ENCODE measurements around the gene GRIK5.
"Not testable (repeated sequence)": the region's sequence is repeated elsewhere in the genome, so short reads cannot be mapped to it uniquely, and the experiment has no call there.

Gene GRIK5

DNA sequence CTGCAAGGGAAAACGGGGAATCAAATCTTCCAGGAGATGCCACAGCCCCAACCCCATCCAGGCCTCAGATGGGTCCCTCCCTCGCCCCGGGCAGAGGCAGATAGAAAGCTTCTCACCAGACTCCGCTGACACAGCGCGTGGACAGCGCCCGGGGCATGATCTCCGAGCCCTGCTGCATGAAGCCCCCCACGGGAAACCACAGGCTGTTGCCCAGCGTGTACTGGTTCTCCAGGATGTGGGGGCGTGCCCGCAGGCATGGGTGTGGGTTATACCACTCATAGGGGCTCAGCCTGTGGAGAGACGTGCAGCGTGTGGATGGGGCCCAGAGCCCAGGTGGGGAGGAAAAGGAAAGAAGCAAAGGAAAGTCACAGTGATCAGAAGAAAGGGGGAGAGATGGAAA lies 48.8 kb downstream of the GRIK5 start:
- Histone ChIP-seq H3K27ac (no peak overlapping the region), H3K4me3 (ENCODE audit: low read depth, low read length) (no peak overlapping the region), H3K36me3 (peaks cover 24% of the 10 kb centered on the region), H3K9me3 (ENCODE audit: severe bottlenecking) (peaks cover 11% of the 10 kb centered on the region), H3K27me3 (ENCODE audit: insufficient read depth, low read depth, severe bottlenecking) (no peaks in the 10 kb centered on the region)
- DNase-seq, result no peak
- TF ChIP-seq, protein P1, sequence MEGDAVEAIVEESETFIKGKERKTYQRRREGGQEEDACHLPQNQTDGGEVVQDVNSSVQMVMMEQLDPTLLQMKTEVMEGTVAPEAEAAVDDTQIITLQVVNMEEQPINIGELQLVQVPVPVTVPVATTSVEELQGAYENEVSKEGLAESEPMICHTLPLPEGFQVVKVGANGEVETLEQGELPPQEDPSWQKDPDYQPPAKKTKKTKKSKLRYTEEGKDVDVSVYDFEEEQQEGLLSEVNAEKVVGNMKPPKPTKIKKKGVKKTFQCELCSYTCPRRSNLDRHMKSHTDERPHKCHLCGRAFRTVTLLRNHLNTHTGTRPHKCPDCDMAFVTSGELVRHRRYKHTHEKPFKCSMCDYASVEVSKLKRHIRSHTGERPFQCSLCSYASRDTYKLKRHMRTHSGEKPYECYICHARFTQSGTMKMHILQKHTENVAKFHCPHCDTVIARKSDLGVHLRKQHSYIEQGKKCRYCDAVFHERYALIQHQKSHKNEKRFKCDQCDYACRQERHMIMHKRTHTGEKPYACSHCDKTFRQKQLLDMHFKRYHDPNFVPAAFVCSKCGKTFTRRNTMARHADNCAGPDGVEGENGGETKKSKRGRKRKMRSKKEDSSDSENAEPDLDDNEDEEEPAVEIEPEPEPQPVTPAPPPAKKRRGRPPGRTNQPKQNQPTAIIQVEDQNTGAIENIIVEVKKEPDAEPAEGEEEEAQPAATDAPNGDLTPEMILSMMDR (IDR thresholded peaks at IDR 0.05; ENCODE audit: low read depth, low read length), result no peak

DNA sequence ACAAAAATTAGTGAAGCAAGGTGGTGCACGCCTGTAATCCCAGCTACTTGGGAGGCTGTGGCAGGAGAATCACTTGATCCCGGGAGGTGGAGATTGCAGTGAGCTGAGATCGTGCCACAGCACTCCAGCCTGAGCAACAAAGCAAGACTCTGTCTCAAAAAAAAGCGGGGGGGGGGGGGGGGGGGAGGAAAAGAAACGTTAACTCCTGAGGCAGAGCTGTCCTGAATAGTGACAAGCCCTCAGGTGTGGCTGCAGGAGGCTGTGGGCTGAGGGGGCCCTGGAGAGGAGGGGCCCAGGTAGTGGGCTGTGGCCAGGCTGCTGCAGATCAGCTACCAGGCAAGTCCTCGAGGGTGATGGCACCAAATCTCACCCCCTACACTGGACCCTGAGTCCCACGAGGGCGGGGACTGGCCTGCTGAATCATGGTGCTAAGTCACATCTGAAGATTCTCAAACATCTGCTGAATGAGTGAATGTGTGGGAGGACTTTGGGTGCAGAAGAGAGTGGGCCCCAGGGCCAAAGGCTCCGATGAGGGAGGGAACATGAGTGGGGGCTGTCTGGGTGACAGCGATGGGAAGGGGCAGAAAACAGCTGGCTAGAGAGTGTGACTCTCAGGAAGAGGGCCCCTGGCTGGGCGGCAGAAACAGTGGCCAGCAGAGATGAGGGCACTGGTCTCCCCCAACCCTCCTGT lies 51.4 kb downstream of the GRIK5 start:
- no peak for DNase-seq
- H3K36me3 ChIP-seq, result peaks cover 21% of the 10 kb centered on the region
- no peak overlapping the region for H3K4me3 ChIP-seq (ENCODE audit: low read depth, low read length)
- H3K27ac ChIP-seq, result no peak overlapping the region
- H3K9me3 ChIP-seq (ENCODE audit: severe bottlenecking), result peaks cover 11% of the 10 kb centered on the region
- TF ChIP-seq, protein P1 (IDR thresholded peaks at IDR 0.05; ENCODE audit: low read depth, low read length), result no peak
- no peaks in the 10 kb centered on the region for H3K27me3 ChIP-seq (ENCODE audit: insufficient read depth, low read depth, severe bottlenecking)

DNA sequence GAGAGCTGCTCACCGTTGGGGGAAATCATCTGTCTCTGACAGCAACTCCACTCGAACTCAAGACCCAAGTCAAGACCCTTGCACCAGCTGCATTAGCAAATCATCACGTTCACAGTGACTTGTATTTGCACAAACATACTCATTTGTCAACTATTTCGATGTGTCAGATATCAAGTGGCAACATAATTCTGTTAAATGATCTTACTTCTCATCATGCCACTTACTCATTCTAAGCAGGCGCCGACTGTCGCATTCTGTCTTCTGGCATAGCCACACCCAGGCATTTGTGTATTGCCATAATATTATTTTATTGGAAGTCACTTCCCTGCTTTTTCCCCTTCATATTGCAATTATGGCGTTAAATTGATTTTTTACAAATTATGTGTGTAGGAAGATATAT lies 53.0 kb downstream of the GRIK5 start:
- TF ChIP-seq, protein P1 (IDR thresholded peaks at IDR 0.05; ENCODE audit: low read depth, low read length), result no peak

DNA sequence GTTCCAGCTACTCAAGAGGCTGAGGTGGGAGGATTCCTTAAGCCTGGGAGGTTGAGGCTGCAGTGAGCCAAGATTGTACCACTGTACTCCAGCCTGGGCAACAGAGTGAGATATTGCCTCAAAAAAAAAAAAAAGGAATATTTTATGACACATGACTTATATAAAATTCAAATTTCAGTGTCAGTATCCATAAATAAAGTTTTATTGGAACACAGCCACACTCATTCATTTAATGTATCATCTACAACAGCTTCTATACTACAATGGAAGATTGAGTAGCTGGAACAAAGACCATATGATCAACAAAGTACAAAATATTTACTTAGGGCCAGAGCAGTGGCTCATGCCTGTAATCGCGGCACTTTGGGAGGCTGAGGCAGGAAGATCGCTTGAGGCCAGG lies 57.3 kb downstream of the GRIK5 start:
- H3K27me3 ChIP-seq (ENCODE audit: insufficient read depth, low read depth, severe bottlenecking); H3K4me3 ChIP-seq (ENCODE audit: low read depth, low read length); H3K9me3 ChIP-seq (ENCODE audit: severe bottlenecking); H3K27ac ChIP-seq; DNase-seq; H3K36me3 ChIP-seq: not testable (repeated sequence)

More for the DNA sequence above, 53.0 kb downstream of the GRIK5 start:
- Histone ChIP-seq H3K4me3 (ENCODE audit: low read depth, low read length) (no peak overlapping the region), H3K9me3 (ENCODE audit: severe bottlenecking) (peaks cover 11% of the 10 kb centered on the region), H3K36me3 (peaks cover 21% of the 10 kb centered on the region), H3K27me3 (ENCODE audit: insufficient read depth, low read depth, severe bottlenecking) (no peaks in the 10 kb centered on the region), H3K27ac (no peak overlapping the region)
- DNase-seq, result no peak

DNA sequence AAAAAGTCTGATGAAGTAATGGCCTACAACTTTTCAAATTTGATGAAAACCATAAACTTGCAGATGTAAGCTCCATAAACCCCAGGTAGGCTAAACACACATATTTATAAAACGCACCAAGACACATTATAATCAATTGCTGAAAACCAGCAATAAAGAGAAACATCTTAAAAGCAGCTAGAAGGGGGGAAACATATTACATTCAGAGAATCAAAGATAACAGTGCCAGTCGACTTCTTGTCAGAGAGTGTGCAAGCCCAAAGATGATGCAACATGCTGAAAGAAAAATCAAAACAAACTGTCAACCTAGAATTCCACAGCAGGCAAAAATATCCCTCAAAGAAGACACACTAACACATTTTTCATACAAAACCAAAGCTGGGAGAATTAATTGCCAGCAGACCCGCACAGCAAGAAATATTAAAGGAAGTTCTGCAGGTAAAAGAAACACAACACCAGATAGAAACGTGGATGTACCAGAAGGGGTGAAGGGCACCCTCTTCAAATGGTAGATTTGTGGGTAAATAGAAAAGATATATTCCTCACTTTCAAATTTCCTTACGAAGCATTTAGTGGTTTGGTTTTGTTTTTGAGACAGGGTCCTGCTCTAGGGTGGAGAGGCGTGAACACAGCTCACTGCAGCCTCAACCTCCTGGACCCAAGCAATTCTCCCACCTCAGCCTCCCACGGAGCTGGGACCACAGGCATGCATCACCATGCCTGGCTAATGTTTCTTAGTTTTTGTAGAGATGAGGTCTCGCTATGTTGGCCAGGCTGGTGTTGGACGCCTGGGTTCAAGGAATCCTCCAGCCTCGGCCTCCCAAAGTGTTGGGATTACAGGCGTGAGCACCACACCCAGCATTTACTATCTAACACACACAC lies 59.5 kb downstream of the GRIK5 start:
- Histone ChIP-seq H3K4me3 (ENCODE audit: low read depth, low read length) (no peak overlapping the region), H3K27me3 (ENCODE audit: insufficient read depth, low read depth, severe bottlenecking) (no peaks in the 10 kb centered on the region), H3K27ac (no peak overlapping the region), H3K9me3 (ENCODE audit: severe bottlenecking) (no peaks in the 10 kb centered on the region), H3K36me3 (no peaks in the 10 kb centered on the region; the same call in 1 of the 2 replicates)
- no peak for DNase-seq
- TF ChIP-seq, protein P1 (IDR thresholded peaks at IDR 0.05; ENCODE audit: low read depth, low read length), result no peak

DNA sequence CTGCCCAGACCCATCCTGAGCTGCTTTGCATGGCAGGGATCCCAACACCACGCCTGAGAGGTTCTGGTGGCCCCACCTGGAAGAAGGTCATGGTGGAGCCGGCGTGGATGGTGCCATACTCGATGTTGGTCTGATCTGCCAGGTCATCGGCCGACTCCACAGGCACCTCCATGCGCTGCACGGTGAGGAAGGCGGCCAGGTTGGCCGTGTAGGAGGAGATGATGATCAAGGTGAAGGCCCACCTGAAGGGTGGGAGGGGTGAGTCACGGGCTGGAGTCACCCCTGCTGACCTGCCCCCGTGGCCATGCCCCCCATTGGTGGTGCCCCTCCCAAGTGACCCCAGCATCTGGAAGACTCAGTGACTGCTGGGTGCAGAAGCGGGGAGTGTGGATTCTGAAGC lies 63.4 kb downstream of the GRIK5 start:
- Histone ChIP-seq H3K36me3 (peaks cover 16% of the 10 kb centered on the region), H3K27me3 (ENCODE audit: insufficient read depth, low read depth, severe bottlenecking) (no peaks in the 10 kb centered on the region), H3K9me3 (ENCODE audit: severe bottlenecking) (no peaks in the 10 kb centered on the region), H3K4me3 (ENCODE audit: low read depth, low read length) (no peak overlapping the region), H3K27ac (no peak overlapping the region)
- DNase-seq, result no peak
- TF ChIP-seq, protein P1 (IDR thresholded peaks at IDR 0.05; ENCODE audit: low read depth, low read length), result no peak
